HepG2 (cell line): ENCODE results near the gene BCLAF1. TPM values are rescaled to one million over a fixed set of nuclear protein-coding genes. Genes with fewer than 3 reads are reported as not detected.

Experiments used
- ARNTL ChIP-seq: sonication (generic); formaldehyde crosslinking; IDR thresholded peaks from 2 replicates; pipeline ENCODE4 v1.4.0; 2020; ENCODE audit warnings: mild to moderate bottlenecking, missing genetic modification reagents
- ATF7 ChIP-seq, 2 experiments: fragments of 450-650 bp in 1 of 2; sonication (generic) in 1 of 2; formaldehyde crosslinking in 1 of 2; IDR thresholded peaks; 2 replicates each; pipeline versions ENCODE4 v1.4.0 to v1.6.1; 2016 to 2020; ENCODE audit warnings: antibody characterized with exemption in 1 of 2, mild to moderate bottlenecking in 1 of 2, missing genetic modification reagents in 1 of 2
- CEBPG ChIP-seq: IDR thresholded peaks from 2 replicates; pipeline ENCODE4 v1.6.1; 2016
- CREBL2 ChIP-seq: sonication (generic); formaldehyde crosslinking; IDR thresholded peaks from 2 replicates; pipeline ENCODE4 v1.8.1; 2023; ENCODE audit warnings: missing genetic modification reagents, mild to moderate bottlenecking, borderline replicate concordance
- ETS1 ChIP-seq: sonication (generic); formaldehyde crosslinking; IDR thresholded peaks from 2 replicates; pipeline ENCODE4 v1.4.0; 2020; ENCODE audit warnings: missing genetic modification reagents
- FOXK2 ChIP-seq: fragments of 450-650 bp; IDR thresholded peaks from 2 replicates; pipeline ENCODE4 v1.6.1; 2016
- HNRNPH1 ChIP-seq: fragments of 200-400 bp; formaldehyde crosslinking; optimal IDR thresholded peaks from 2 replicates; pipeline ENCODE3; 2017; ENCODE audit warnings: mild to moderate bottlenecking, low read depth, low read length
- KDM2A ChIP-seq: sonication (generic); formaldehyde crosslinking; IDR thresholded peaks from 2 replicates; pipeline ENCODE4 v1.4.0; 2020; ENCODE audit warnings: low read depth, missing genetic modification reagents, borderline replicate concordance
- KLF13 ChIP-seq: sonication (generic); formaldehyde crosslinking; IDR thresholded peaks from 2 replicates; pipeline ENCODE4 v1.4.0; 2020; ENCODE audit warnings: mild to moderate bottlenecking, missing genetic modification reagents
- LBX2 ChIP-seq: sonication (generic); formaldehyde crosslinking; IDR thresholded peaks from 2 replicates; pipeline ENCODE4 v1.5.0; 2020; ENCODE audit warnings: missing genetic modification reagents, mild to moderate bottlenecking, borderline replicate concordance
- MBD4 ChIP-seq: IDR thresholded peaks from 2 replicates; pipeline ENCODE4 v1.6.1; 2012; ENCODE audit warnings: low read length, inconsistent platforms, borderline replicate concordance
- MZF1 ChIP-seq: sonication (generic); formaldehyde crosslinking; IDR thresholded peaks from 2 replicates; pipeline ENCODE4 v1.8.1; 2023; ENCODE audit warnings: mild to moderate bottlenecking, missing genetic modification reagents, borderline replicate concordance
- PRDM10 ChIP-seq: sonication (generic); formaldehyde crosslinking; IDR thresholded peaks from 2 replicates; pipeline ENCODE4 v1.4.0; 2020; ENCODE audit warnings: low read depth, missing genetic modification reagents
- RELA ChIP-seq: sonication (generic); formaldehyde crosslinking; IDR thresholded peaks from 2 replicates; pipeline ENCODE4 v1.4.0; 2020; ENCODE audit warnings: missing genetic modification reagents
- SMC3 ChIP-seq: IDR thresholded peaks from 2 replicates; pipeline ENCODE4 v1.6.1; 2011; ENCODE audit warnings: low read length, improper control_type of control experiment
- SNAPC2 ChIP-seq: sonication (generic); formaldehyde crosslinking; IDR thresholded peaks from 2 replicates; pipeline ENCODE4 v1.8.1; 2022; ENCODE audit warnings: mild to moderate bottlenecking, missing genetic modification reagents
- SSRP1 ChIP-seq: IDR thresholded peaks from 2 replicates; pipeline ENCODE4 v1.6.1; 2016; ENCODE audit warnings: control low read depth
- TEAD3 ChIP-seq: optimal IDR thresholded peaks from 2 replicates; pipeline ENCODE3; 2016; ENCODE audit warnings: borderline replicate concordance
- ZNF10 ChIP-seq: sonication (generic); formaldehyde crosslinking; IDR thresholded peaks from 2 replicates; pipeline ENCODE4 v1.4.0; 2020; ENCODE audit warnings: mild to moderate bottlenecking, low read depth, missing genetic modification reagents, borderline replicate concordance
- ZNF367 ChIP-seq: sonication (generic); formaldehyde crosslinking; IDR thresholded peaks from 2 replicates; pipeline ENCODE4 v1.4.0; 2020; ENCODE audit warnings: missing genetic modification reagents, borderline replicate concordance
- ZNF549 ChIP-seq: sonication (generic); formaldehyde crosslinking; IDR thresholded peaks from 2 replicates; pipeline ENCODE4 v1.5.0; 2020; ENCODE audit warnings: missing genetic modification reagents
- ZNF564 ChIP-seq: sonication (generic); formaldehyde crosslinking; IDR thresholded peaks from 2 replicates; pipeline ENCODE4 v1.8.1; 2023; ENCODE audit warnings: mild to moderate bottlenecking, missing genetic modification reagents
- ZNF589 ChIP-seq: sonication (generic); formaldehyde crosslinking; conservative IDR thresholded peaks from 2 replicates; pipeline ENCODE4 v1.8.0; 2022; ENCODE audit warnings: mild to moderate bottlenecking, moderate library complexity, missing genetic modification reagents
- ZNF747 ChIP-seq: sonication (generic); formaldehyde crosslinking; IDR thresholded peaks from 2 replicates; pipeline ENCODE4 v1.8.1; 2023; ENCODE audit warnings: missing genetic modification reagents, mild to moderate bottlenecking, borderline replicate concordance
- ZNF776 ChIP-seq: sonication (generic); formaldehyde crosslinking; IDR thresholded peaks from 2 replicates; pipeline ENCODE4 v1.4.0; 2020; ENCODE audit warnings: mild to moderate bottlenecking, missing genetic modification reagents
- ZNF780A ChIP-seq: sonication (generic); formaldehyde crosslinking; IDR thresholded peaks from 2 replicates; pipeline ENCODE4 v1.8.0; 2022; ENCODE audit warnings: mild to moderate bottlenecking, missing genetic modification reagents, moderate library complexity
- polyA plus RNA-seq, 8 experiments: library from polyadenylated mRNA; depleted of rRNA in 3 of 8; stranded (reverse) in 7 of 8; unstranded in 1 of 8; fragments of >200 nt; fragmentation: Illumina TruSeq in 4 of 8; extraction: Trizol in 4 of 8; gene quantifications; 2 replicates each; pipeline versions ENCODE4 v1.2.1 to v1.2.3, GENCODE V29; 2011 to 2016; ENCODE audit warnings: low read depth in 4 of 8, missing spikeins in 1 of 8, mixed read lengths in 1 of 8; ENCODE audit not compliant: insufficient read depth in 1 of 8
- total RNA-seq, 5 experiments: library from RNA; depleted of rRNA; stranded (reverse); fragments of >200 nt; fragmentation: Illumina TruSeq; extraction: Trizol; gene quantifications; 2 replicates each; pipeline ENCODE4 v1.2.3, GENCODE V29; 2016; ENCODE audit warnings: low read depth in 1 of 5
- TF ChIP-seq, protein P1 (sequence below): fragments of 450-650 bp; IDR thresholded peaks from 2 replicates; pipeline ENCODE4 v1.6.1; 2016

Gene BCLAF1
- total and polyA plus RNA-seq, 2 of the 13 experiments (the other 11 are each of a cell fraction or from before 2014, with no cell fraction given): 55.3 to 292 TPM

DNA sequence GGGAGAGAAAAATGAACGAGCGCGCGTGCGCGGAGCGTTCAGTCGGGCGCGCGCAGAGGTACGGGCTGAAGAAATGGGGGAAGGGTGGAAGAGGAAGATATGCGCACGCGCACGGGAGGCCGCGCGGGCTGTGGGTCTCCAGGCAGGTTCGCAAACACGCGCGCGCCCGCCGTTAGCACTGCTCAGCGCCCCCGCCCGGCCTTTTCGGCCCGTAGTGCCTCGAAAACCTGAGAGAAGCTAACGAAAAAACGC, 393 bp downstream of the BCLAF1 start (continued):
- TF ChIP-seq ZNF747 (CRISPR knock-in tag): peak; percentile 47; the same call in 1 of the 2 replicates
- peak; percentile 88; the same call in 1 of the 2 replicates for TF ChIP-seq LBX2 (CRISPR knock-in tag)
- TF ChIP-seq SMC3: no peak
- no peak for TF ChIP-seq KDM2A
- TF ChIP-seq RELA: no peak
- no peak; the same call in 1 of the 2 replicates for TF ChIP-seq ZNF776 (CRISPR knock-in tag)
- TF ChIP-seq CREBL2 (CRISPR knock-in tag): 0 out of 2 replicates have a peak, but pooled peaks have one; percentile 76
- TF ChIP-seq ZNF10 (CRISPR knock-in tag): no peak
- no peak for TF ChIP-seq ARNTL (CRISPR knock-in tag)
- TF ChIP-seq ZNF780A (CRISPR knock-in tag): no peak
- TF ChIP-seq SSRP1: 0 out of 2 replicates have a peak, but pooled peaks have one; percentile 84
- peak; percentile 60; the same call in 1 of the 2 replicates for TF ChIP-seq ZNF564 (CRISPR knock-in tag)
- TF ChIP-seq ZNF367: peak; percentile 75; the same call in 1 of the 2 replicates
- TF ChIP-seq, protein P1, sequence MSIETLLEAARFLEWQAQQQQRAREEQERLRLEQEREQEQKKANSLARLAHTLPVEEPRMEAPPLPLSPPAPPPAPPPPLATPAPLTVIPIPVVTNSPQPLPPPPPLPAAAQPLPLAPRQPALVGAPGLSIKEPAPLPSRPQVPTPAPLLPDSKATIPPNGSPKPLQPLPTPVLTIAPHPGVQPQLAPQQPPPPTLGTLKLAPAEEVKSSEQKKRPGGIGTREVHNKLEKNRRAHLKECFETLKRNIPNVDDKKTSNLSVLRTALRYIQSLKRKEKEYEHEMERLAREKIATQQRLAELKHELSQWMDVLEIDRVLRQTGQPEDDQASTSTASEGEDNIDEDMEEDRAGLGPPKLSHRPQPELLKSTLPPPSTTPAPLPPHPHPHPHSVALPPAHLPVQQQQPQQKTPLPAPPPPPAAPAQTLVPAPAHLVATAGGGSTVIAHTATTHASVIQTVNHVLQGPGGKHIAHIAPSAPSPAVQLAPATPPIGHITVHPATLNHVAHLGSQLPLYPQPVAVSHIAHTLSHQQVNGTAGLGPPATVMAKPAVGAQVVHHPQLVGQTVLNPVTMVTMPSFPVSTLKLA: no peak
- TF ChIP-seq FOXK2: no peak
- peak; percentile 24; the same call in 1 of the 2 replicates for TF ChIP-seq KLF13 (CRISPR knock-in tag)
- TF ChIP-seq HNRNPH1: no peak
- no peak for TF ChIP-seq MZF1 (CRISPR knock-in tag)
- TF ChIP-seq MBD4: no peak
- no peak for TF ChIP-seq CEBPG (CRISPR knock-in tag)
- TF ChIP-seq TEAD3 (CRISPR knock-in tag): no peak
- no peak for TF ChIP-seq ZNF589 (CRISPR knock-in tag)
- no peak for TF ChIP-seq SNAPC2 (CRISPR knock-in tag)
- no peak for TF ChIP-seq ATF7 (IDR thresholded peaks at IDR 0.05)
- TF ChIP-seq ATF7 (CRISPR knock-in tag; IDR thresholded peaks at IDR 0.05): no peak
- 0 out of 2 replicates have a peak, but pooled peaks have one; percentile 7 for TF ChIP-seq ETS1 (CRISPR knock-in tag)
- TF ChIP-seq ZNF549 (CRISPR knock-in tag): 0 out of 2 replicates have a peak, but pooled peaks have one; percentile 16
- TF ChIP-seq PRDM10 (CRISPR knock-in tag): no peak
